CD4-positive, alpha-beta T cell (primary cell): Measurements from ENCODE around the gene EIF2B5. TPM values are rescaled to one million over a fixed set of nuclear protein-coding genes. Genes with fewer than 3 reads are reported as not detected.
A peak's percentile ranks its signal among the peaks of the same experiment; 100 is the strongest.

Experiments
- ATAC-seq: fragments of 200-7000 bp; cut with Tn5 transposase; one replicate; pipeline ENCODE4 v1.10.0; 2022; ENCODE audit warnings: mild to moderate bottlenecking; ENCODE audit not compliant: poor library complexity
- CTCF ChIA-PET: fragments of 350-600 bp; sonication (Branson Sonifier 250); formaldehyde crosslinking; loops from one replicate; lab custom pipeline; 2021; ENCODE audit warnings: antibody characterized with exemption, inconsistent platforms; lab: Charles Lee
- POLR2A ChIA-PET: fragments of 350-600 bp; sonication (Branson Sonifier 250); formaldehyde crosslinking; loops from one replicate; lab custom pipeline; 2021; ENCODE audit warnings: antibody characterized with exemption, inconsistent platforms; lab: Charles Lee
- DNase-seq, 14 experiments: peaks; one replicate each; pipeline ENCODE4 v3.0.0-alpha.2; 2013 to 2020; ENCODE audit warnings: mixed read lengths in 2 of 14
- H3K27ac ChIP-seq, 2 donors: one replicate each; pipeline versions ENCODE4 v1.5.1 to v1.7.0; 2013; ENCODE audit warnings: low read length in 2 of 2, low read depth in 1 of 2, mild to moderate bottlenecking in 1 of 2
- H3K27me3 ChIP-seq, 2 experiments: 1 replicate in 1 of 2; 2 replicates in 1 of 2; pipeline versions ENCODE4 v1.6.1 to v1.7.0; 2013; ENCODE audit warnings: low read length in 2 of 2, control low read depth in 1 of 2, mild to moderate bottlenecking in 1 of 2, moderate library complexity in 1 of 2; ENCODE audit not compliant: insufficient read depth in 2 of 2, control insufficient read depth in 1 of 2
- H3K36me3 ChIP-seq: one replicate; pipeline ENCODE4 v1.6.1; 2013; ENCODE audit warnings: low read length, control low read depth; ENCODE audit not compliant: insufficient read depth
- H3K4me1 ChIP-seq: one replicate; pipeline ENCODE4 v1.6.1; 2013; ENCODE audit warnings: low read length, control low read depth; ENCODE audit not compliant: insufficient read depth
- H3K4me3 ChIP-seq: one replicate; pipeline ENCODE4 v1.5.1; 2013; ENCODE audit warnings: mild to moderate bottlenecking, low read length, moderate library complexity
- H3K9me3 ChIP-seq, 2 experiments: 1 replicate in 1 of 2; 2 replicates in 1 of 2; pipeline versions ENCODE4 v1.6.1 to v1.7.0; 2013; ENCODE audit warnings: low read length in 2 of 2, mild to moderate bottlenecking in 2 of 2, control low read depth in 1 of 2, moderate library complexity in 1 of 2; ENCODE audit not compliant: control insufficient read depth in 1 of 2, insufficient read depth in 1 of 2
- H3K27ac Mint-ChIP-seq: one replicate; pipeline ENCODE4 v1.8.0; 2020; ENCODE audit warnings: mixed read lengths
- H3K27me3 Mint-ChIP-seq: one replicate; pipeline ENCODE4 v1.8.0; 2021; ENCODE audit warnings: mixed read lengths
- H3K36me3 Mint-ChIP-seq: one replicate; pipeline ENCODE4 v1.8.0; 2021; ENCODE audit warnings: low read depth, mixed read lengths
- H3K4me1 Mint-ChIP-seq: one replicate; pipeline ENCODE4 v1.8.0; 2021; ENCODE audit warnings: low read depth, mixed read lengths
- H3K4me3 Mint-ChIP-seq: one replicate; pipeline ENCODE4 v1.8.0; 2020; ENCODE audit warnings: mild to moderate bottlenecking, mixed read lengths
- H3K9me3 Mint-ChIP-seq: one replicate; pipeline ENCODE4 v1.8.0; 2020; ENCODE audit warnings: mixed read lengths
- CTCF ChIP-seq: fragments of 200-600 bp; IDR thresholded peaks from one replicate; pipeline ENCODE4 v1.8.0; 2022; ENCODE audit warnings: antibody characterized with exemption, mild to moderate bottlenecking
- intact Hi-C, 2 experiments: fragments of 100-400 bp; cut with DNase I in 1 of 2; cut with micrococcal nuclease in 1 of 2; formaldehyde crosslinking; loops; one replicate each; pipeline versions ENCODE4 v1.15.1 to v1.9.0; 2023 to 2025; cut with DNase I, micrococcal nuclease
- total RNA-seq, 174 experiments: library from RNA in 2 of 174; stranded (reverse) in 2 of 174; gene quantifications; one replicate each; pipeline ENCODE4 v1.2.3 and lab custom pipeline; 2021 to 2026

The EIF2B5 gene
- total RNA-seq, 2 experiments from 2014 or later: 53.6 TPM

- peaks cover 35% of the 10 kb centered on the region for H3K4me1 ChIP-seq
- Mint-ChIP-seq H3K9me3 (no peaks in the 10 kb centered on the region), H3K36me3 (peaks cover 53% of the 10 kb centered on the region), H3K4me3 (peak overlapping the region; percentile 96), H3K27ac (no peak overlapping the region), H3K27me3 (no peaks in the 10 kb centered on the region), H3K4me1 (peaks cover 42% of the 10 kb centered on the region)
- DNase-seq: peak in 2 of 14 experiments; percentile 2 to 43
- intact Hi-C loops: loop anchor here in 1 of 2 experiments (1.0 to 10.0 kb wide), 2 partner anchors 8 to 1192 kb away; partner anchors contain the start of gene DCUN1D1
- H3K27ac ChIP-seq: no peak overlapping the region
- peak overlapping the region; percentile 87 for H3K4me3 ChIP-seq
- H3K36me3 ChIP-seq: peaks cover 49% of the 10 kb centered on the region
- H3K27me3 ChIP-seq: no peaks in the 10 kb centered on the region
- POLR2A ChIA-PET: no interaction called here
- H3K9me3 ChIP-seq: no peaks in the 10 kb centered on the region
- TF ChIP-seq CTCF: no peak
- CTCF ChIA-PET: no interaction called here
- no peak for ATAC-seq
These were observed 41.5 kb downstream of the EIF2B5 start for GRCh38 chr3:184176377-184177330.

GRCh38 chr3:184177331-184177731, 42.2 kb downstream of the EIF2B5 start:
- no peak for TF ChIP-seq CTCF
- Mint-ChIP-seq H3K4me3 (peak overlapping the region; percentile 63), H3K4me1 (peaks cover 42% of the 10 kb centered on the region), H3K27ac (no peak overlapping the region), H3K27me3 (no peaks in the 10 kb centered on the region), H3K36me3 (peaks cover 54% of the 10 kb centered on the region), H3K9me3 (no peaks in the 10 kb centered on the region)
- CTCF ChIA-PET: no interaction called here
- intact Hi-C loops: loop anchor here in 1 of 2 experiments (10.0 kb wide), 1 partner anchor 1193 kb away; the partner anchor contains the start of gene DCUN1D1
- Histone ChIP-seq H3K4me1 (peaks cover 35% of the 10 kb centered on the region), H3K27ac (no peak overlapping the region), H3K4me3 (no peak overlapping the region), H3K27me3 (no peaks in the 10 kb centered on the region), H3K36me3 (peaks cover 56% of the 10 kb centered on the region), H3K9me3 (no peaks in the 10 kb centered on the region)
- POLR2A ChIA-PET: no interaction called here
- ATAC-seq (no peak), DNase-seq (peak in 1 of 14 experiments; percentile 8)

- H3K4me1 Mint-ChIP-seq: peaks cover 42% of the 10 kb centered on the region
- no peaks in the 10 kb centered on the region for H3K9me3 Mint-ChIP-seq
- ChIA-PET POLR2A (no interaction called here), CTCF (no interaction called here)
- peaks cover 61% of the 10 kb centered on the region for H3K36me3 ChIP-seq
- no peaks in the 10 kb centered on the region for H3K27me3 ChIP-seq
- no peaks in the 10 kb centered on the region for H3K27me3 Mint-ChIP-seq
- peak in 1 of 14 experiments; percentile 15 for DNase-seq
- H3K36me3 Mint-ChIP-seq: peaks cover 60% of the 10 kb centered on the region
- H3K27ac ChIP-seq: no peak overlapping the region
- H3K4me3 Mint-ChIP-seq: no peak overlapping the region
- no peaks in the 10 kb centered on the region for H3K9me3 ChIP-seq
- no peak for ATAC-seq
- no peak overlapping the region for H3K4me3 ChIP-seq
- no peak overlapping the region for H3K27ac Mint-ChIP-seq
- peaks cover 35% of the 10 kb centered on the region for H3K4me1 ChIP-seq
- intact Hi-C loops: loop anchor here in 1 of 2 experiments (10.0 kb wide), 1 partner anchor 1193 kb away; the partner anchor contains the start of gene DCUN1D1
- no peak for TF ChIP-seq CTCF
These were observed 42.7 kb downstream of the EIF2B5 start for GRCh38 chr3:184177767-184178306.
